Mesendoderm (in vitro differentiated cells): ENCODE data around the gene NFAT5. TPM values are rescaled to one million over a fixed set of nuclear protein-coding genes. Genes with fewer than 3 reads are reported as not detected.

Source experiments
- DNase-seq: peaks from one replicate; pipeline ENCODE4 v3.0.0; 2013
- H2AK5ac ChIP-seq: 2 replicates; pipeline ENCODE4 v1.6.1; 2013; ENCODE audit warnings: low read length, inconsistent platforms
- H2BK120ac ChIP-seq: 2 replicates; pipeline ENCODE4 v1.6.1; 2013; ENCODE audit warnings: low read depth, mild to moderate bottlenecking, low read length, moderate library complexity, mixed read lengths
- H2BK15ac ChIP-seq: replicated peaks from 2 replicates; pipeline ENCODE4 v1.6.1; 2013; ENCODE audit warnings: low read depth, mild to moderate bottlenecking, moderate library complexity
- H2BK5ac ChIP-seq: 2 replicates; pipeline ENCODE4 v1.6.1; 2013; ENCODE audit warnings: low read length, inconsistent platforms
- H3K18ac ChIP-seq: 2 replicates; pipeline ENCODE4 v1.6.1; 2013; ENCODE audit warnings: mild to moderate bottlenecking, low read length, mixed read lengths
- H3K23ac ChIP-seq: one replicate; pipeline ENCODE4 v1.6.1; 2013; ENCODE audit warnings: low read length
- H3K27ac ChIP-seq: 2 replicates; pipeline ENCODE4 v1.5.1; 2013; ENCODE audit warnings: low read depth, mild to moderate bottlenecking, inconsistent platforms, low read length, moderate library complexity
- H3K27me3 ChIP-seq: 2 replicates; pipeline ENCODE4 v1.6.1; 2013; ENCODE audit warnings: low read length, control low read depth, mild to moderate bottlenecking, inconsistent platforms; ENCODE audit not compliant: insufficient read depth, poor library complexity
- H3K36me3 ChIP-seq: 2 replicates; pipeline ENCODE4 v1.6.1; 2013; ENCODE audit warnings: low read length, inconsistent platforms; ENCODE audit not compliant: control insufficient read depth, insufficient read depth
- H3K4ac ChIP-seq: one replicate; pipeline ENCODE4 v1.6.1; 2013; ENCODE audit warnings: low read depth, mild to moderate bottlenecking, low read length, moderate library complexity
- H3K4me1 ChIP-seq: 2 replicates; pipeline ENCODE4 v1.6.1; 2013; ENCODE audit warnings: low read depth, low read length, inconsistent platforms; ENCODE audit not compliant: control insufficient read depth
- H3K4me2 ChIP-seq: 2 replicates; pipeline ENCODE4 v1.6.1; 2013; ENCODE audit warnings: low read length
- H3K4me3 ChIP-seq: 2 replicates; pipeline ENCODE4 v1.5.1; 2013; ENCODE audit warnings: mild to moderate bottlenecking, low read length
- H3K56ac ChIP-seq: one replicate; pipeline ENCODE4 v1.6.1; 2013; ENCODE audit warnings: low read length
- H3K79me1 ChIP-seq: 2 replicates; pipeline ENCODE4 v1.6.1; 2013; ENCODE audit warnings: low read length, inconsistent platforms
- H3K79me2 ChIP-seq: 2 replicates; pipeline ENCODE4 v1.6.1; 2013; ENCODE audit warnings: mild to moderate bottlenecking, low read length; ENCODE audit not compliant: control insufficient read depth, insufficient read depth
- H3K9ac ChIP-seq: 2 replicates; pipeline ENCODE4 v1.6.1; 2013; ENCODE audit warnings: low read length, inconsistent platforms
- H4K5ac ChIP-seq: one replicate; pipeline ENCODE4 v1.6.1; 2013; ENCODE audit warnings: low read length
- H4K8ac ChIP-seq: one replicate; pipeline ENCODE4 v1.6.1; 2013; ENCODE audit warnings: low read depth, mild to moderate bottlenecking, control low read depth, low read length, moderate library complexity
- WGBS: extraction: QIAGEN DNeasy Blood & Tissue Kit; methylation state at CpG from one replicate; pipeline ENCODE4 v1.1.7; 2013; ENCODE audit warnings: low lambda C conversion rate, missing lambda C conversion rate; ENCODE audit not compliant: insufficient coverage; ENCODE audit errors: extremely low coverage; 5-methylcytosine and 5-hydroxymethylcytosine counted together
- small RNA-seq: library from polyadenylated mRNA; stranded (forward); fragments of <200 nt; extraction: miRNeasy Mini kit (QIAGEN cat#:217004); gene quantifications from one replicate; pipeline ENCODE3, GENCODE V24; 2013; ENCODE audit not compliant: insufficient read depth

Gene NFAT5

DNA sequence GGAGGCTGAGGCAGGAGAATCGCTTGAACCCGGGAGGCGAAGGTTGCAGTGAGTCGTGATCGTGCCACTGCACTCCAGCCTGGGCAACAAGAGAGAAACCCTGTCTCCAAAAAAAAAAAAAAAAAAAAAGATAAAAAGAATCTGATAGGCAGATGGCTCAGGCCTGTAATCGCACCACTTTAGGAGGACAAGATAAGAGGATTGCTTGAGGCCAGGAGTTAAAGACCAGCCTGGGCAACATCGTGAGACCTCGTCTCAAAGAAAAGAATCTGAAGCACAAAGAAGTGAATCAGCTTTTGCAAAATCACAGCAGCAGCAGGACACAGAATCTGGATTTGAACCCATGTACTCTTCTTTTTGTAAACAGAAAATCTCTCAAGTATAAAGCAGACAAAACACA, 181.3 kb downstream of the NFAT5 start:
- H3K4me2 ChIP-seq = no peak overlapping the region
- peaks cover 27% of the 10 kb centered on the region for H3K36me3 ChIP-seq
- H4K5ac ChIP-seq = no peak overlapping the region
- no peak overlapping the region for H3K4ac ChIP-seq
- peak; percentile 51 for DNase-seq
- no peaks in the 10 kb centered on the region for H3K4me1 ChIP-seq
- no peak overlapping the region for H3K4me3 ChIP-seq
- WGBS = no CpG with 5 or more reads among the region's 8 CpGs
- no peak overlapping the region for H2AK5ac ChIP-seq
- no peaks in the 10 kb centered on the region for H3K27me3 ChIP-seq
- H2BK120ac ChIP-seq = no peak overlapping the region
- peaks cover 6% of the 10 kb centered on the region for H3K79me2 ChIP-seq
- no peak overlapping the region for H2BK5ac ChIP-seq
- H3K79me1 ChIP-seq = peaks cover 6% of the 10 kb centered on the region
- H2BK15ac ChIP-seq = no peak overlapping the region
- H3K23ac ChIP-seq = no peak overlapping the region
- H3K56ac ChIP-seq = no peak overlapping the region
- no peak overlapping the region for H3K18ac ChIP-seq
- no peak overlapping the region for H3K27ac ChIP-seq
- H3K9ac ChIP-seq = no peak overlapping the region
- H4K8ac ChIP-seq = no peak overlapping the region

GRCh38 chr16:69748694-69749345, 183.1 kb downstream of the NFAT5 start:
- H2BK5ac ChIP-seq = no peak overlapping the region
- H4K8ac ChIP-seq = no peak overlapping the region

DNA sequence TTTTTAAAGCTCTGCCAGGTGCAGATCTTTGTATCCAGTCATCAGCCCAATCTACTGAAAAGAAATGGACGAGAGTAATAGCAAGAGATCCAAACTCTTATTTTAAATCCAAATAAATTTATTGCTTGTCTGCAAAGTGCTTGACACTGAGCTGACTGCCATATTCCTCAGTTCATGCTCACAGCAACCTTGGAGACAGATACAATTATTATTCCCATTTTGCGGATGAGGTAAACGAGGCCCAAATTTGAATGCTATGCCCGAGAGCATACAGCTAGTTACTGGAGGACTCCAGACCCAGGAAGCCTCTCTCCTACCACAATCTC, 188.3 kb downstream of the NFAT5 start:
- H3K36me3 ChIP-seq = peaks cover 4% of the 10 kb centered on the region
- H3K4me3 ChIP-seq = peak overlapping the region; percentile 65
- H3K4ac ChIP-seq = no peak overlapping the region
- DNase-seq = no peak
- peak overlapping the region; percentile 82 for H3K4me2 ChIP-seq
- H2BK5ac ChIP-seq = no peak overlapping the region
- no peak overlapping the region for H3K18ac ChIP-seq
- H2BK15ac ChIP-seq = no peak overlapping the region
- no peaks in the 10 kb centered on the region for H3K79me1 ChIP-seq
- no peak overlapping the region for H4K8ac ChIP-seq
- no peaks in the 10 kb centered on the region for H3K27me3 ChIP-seq
- H4K5ac ChIP-seq = peak overlapping the region; percentile 47
- H3K79me2 ChIP-seq = peaks cover 30% of the 10 kb centered on the region
- no peak overlapping the region for H3K23ac ChIP-seq
- H3K9ac ChIP-seq = peak overlapping the region; percentile 82
- peaks cover 2% of the 10 kb centered on the region for H3K4me1 ChIP-seq
- peak overlapping the region; percentile 92 for H3K56ac ChIP-seq
- H2AK5ac ChIP-seq = peak overlapping the region; percentile 20
- H2BK120ac ChIP-seq = no peak overlapping the region
- WGBS = no CpG with 5 or more reads among the region's 4 CpGs
- H3K27ac ChIP-seq = no peak overlapping the region

More at GRCh38 chr16:69748694-69749345, 183.1 kb downstream of the NFAT5 start:
- H2BK15ac ChIP-seq = no peak overlapping the region
- H3K79me2 ChIP-seq = peaks cover 21% of the 10 kb centered on the region
- H3K27ac ChIP-seq = no peak overlapping the region
- H3K4ac ChIP-seq = no peak overlapping the region
- no peak overlapping the region for H2BK120ac ChIP-seq
- H4K5ac ChIP-seq = no peak overlapping the region
- H3K18ac ChIP-seq = no peak overlapping the region
- WGBS = no CpG with 5 or more reads among the region's 20 CpGs
- H3K36me3 ChIP-seq = peaks cover 21% of the 10 kb centered on the region
- no peak overlapping the region for H3K56ac ChIP-seq
- DNase-seq = no peak
- H3K4me3 ChIP-seq = no peak overlapping the region
- no peaks in the 10 kb centered on the region for H3K27me3 ChIP-seq
- no peak overlapping the region for H3K4me2 ChIP-seq
- no peak overlapping the region for H2AK5ac ChIP-seq
- H3K4me1 ChIP-seq = peaks cover 2% of the 10 kb centered on the region
- H3K9ac ChIP-seq = no peak overlapping the region
- H3K79me1 ChIP-seq = peaks cover 6% of the 10 kb centered on the region
- H3K23ac ChIP-seq = no peak overlapping the region

Small RNA genes within 50 kb of the gene (small RNA-seq; reads per million reads assigned to genes)
- gene MIR1538 = not detected
